IMR-90 (cell line): ENCODE measurements around the gene IGF1. TPM values are rescaled to one million over a fixed set of nuclear protein-coding genes. Genes with fewer than 3 reads are reported as not detected.

Experiments
- ATAC-seq: fragments of 200-7000 bp; cut with Tn5 transposase; 2 replicates; pipeline ENCODE4 v1.9.1; 2020; ENCODE audit warnings: low read depth, mild to moderate bottlenecking, moderate library complexity
- BruUV-seq: library from RNA; stranded (reverse); fragments of 400-500 nt; replicated peaks from 2 replicates; lab custom pipeline; 2021; lab: Mats Ljungman, UMichigan
- CTCF ChIA-PET: fragments of 300-600 bp; formaldehyde crosslinking; extraction: SDS; loops from one replicate; lab custom pipeline; 2021; ENCODE audit warnings: antibody characterized with exemption; lab: Yijun Ruan, JAX
- POLR2A ChIA-PET: fragments of 300-600 bp; sonication (Branson Sonifier 250); formaldehyde crosslinking; loops from one replicate; lab custom pipeline; 2022; ENCODE audit warnings: antibody characterized with exemption; ENCODE audit not compliant: unreplicated experiment; lab: Charles Lee
- DNase-seq: peaks from one replicate; pipeline ENCODE4 v3.0.0; 2013
- H2AFZ ChIP-seq: replicated peaks from 2 replicates; pipeline ENCODE3; 2013; ENCODE audit warnings: low read length, mild to moderate bottlenecking; ENCODE audit not compliant: poor library complexity
- H2AK5ac ChIP-seq: 2 replicates; pipeline ENCODE4 v1.6.1; 2013; ENCODE audit warnings: low read depth, low read length, inconsistent platforms
- H2AK9ac ChIP-seq: replicated peaks from 2 replicates; pipeline ENCODE3; 2013; ENCODE audit warnings: mild to moderate bottlenecking, low read depth, low read length, moderate library complexity; ENCODE audit not compliant: poor library complexity
- H2BK120ac ChIP-seq: 2 replicates; pipeline ENCODE4 v1.6.1; 2013; ENCODE audit warnings: low read depth, low read length, inconsistent platforms
- H2BK15ac ChIP-seq: 3 replicates; pipeline ENCODE4 v1.6.1; 2013; ENCODE audit warnings: low read depth, low read length, inconsistent platforms
- H2BK20ac ChIP-seq: 2 replicates; pipeline ENCODE4 v1.6.1; 2013; ENCODE audit warnings: low read depth, mild to moderate bottlenecking, inconsistent platforms, low read length, moderate library complexity
- H2BK5ac ChIP-seq: 2 replicates; pipeline ENCODE4 v1.6.1; 2013; ENCODE audit warnings: mild to moderate bottlenecking, low read depth, low read length, inconsistent platforms; ENCODE audit not compliant: poor library complexity, severe bottlenecking
- H3K14ac ChIP-seq: replicated peaks from 2 replicates; pipeline ENCODE4 v1.6.1; 2013; ENCODE audit warnings: low read depth, low read length, inconsistent platforms
- H3K18ac ChIP-seq: 2 replicates; pipeline ENCODE4 v1.6.1; 2013; ENCODE audit warnings: low read depth, low read length, control low read depth
- H3K23ac ChIP-seq: 2 replicates; pipeline ENCODE4 v1.6.1; 2013; ENCODE audit warnings: low read depth, low read length, inconsistent platforms
- H3K27ac ChIP-seq: 2 replicates; pipeline ENCODE4 v1.5.1; 2013; ENCODE audit warnings: mild to moderate bottlenecking, control low read depth, low read length; ENCODE audit not compliant: insufficient read depth
- H3K27me3 ChIP-seq: 2 replicates; pipeline ENCODE4 v1.6.1; 2013; ENCODE audit warnings: low read length; ENCODE audit not compliant: control insufficient read depth, insufficient read depth
- H3K36me3 ChIP-seq: 2 replicates; pipeline ENCODE4 v1.6.1; 2013; ENCODE audit warnings: low read length, mixed read lengths; ENCODE audit not compliant: control insufficient read depth, insufficient read depth
- H3K4ac ChIP-seq: 2 replicates; pipeline ENCODE4 v1.6.1; 2013; ENCODE audit warnings: low read depth, low read length, inconsistent platforms
- H3K4me1 ChIP-seq: 2 replicates; pipeline ENCODE4 v1.6.1; 2013; ENCODE audit warnings: low read length, mixed read lengths; ENCODE audit not compliant: control insufficient read depth, insufficient read depth
- H3K4me2 ChIP-seq: 2 replicates; pipeline ENCODE4 v1.6.1; 2013; ENCODE audit warnings: low read depth, mild to moderate bottlenecking, control low read depth, low read length, moderate library complexity
- H3K4me3 ChIP-seq: 2 replicates; pipeline ENCODE4 v1.5.1; 2013; ENCODE audit warnings: low read depth, mild to moderate bottlenecking, control low read depth, low read length, moderate library complexity; ENCODE audit not compliant: insufficient read depth
- H3K56ac ChIP-seq: 2 replicates; pipeline ENCODE4 v1.6.1; 2013; ENCODE audit warnings: low read length, inconsistent platforms; ENCODE audit not compliant: insufficient read depth; ENCODE audit errors: extremely low read depth
- H3K79me1 ChIP-seq, 2 experiments: 2 replicates each; pipeline ENCODE4 v1.6.1; 2013; ENCODE audit warnings: low read length in 2 of 2, inconsistent platforms in 1 of 2, low read depth in 1 of 2
- H3K9ac ChIP-seq: 2 replicates; pipeline ENCODE4 v1.6.1; 2013; ENCODE audit warnings: low read depth, low read length, control low read depth
- H3K9me1 ChIP-seq: 2 replicates; pipeline ENCODE4 v1.6.1; 2013; ENCODE audit warnings: low read length, inconsistent platforms; ENCODE audit not compliant: insufficient read depth
- H3K9me3 ChIP-seq: 2 replicates; pipeline ENCODE4 v1.6.1; 2013; ENCODE audit warnings: low read length; ENCODE audit not compliant: control insufficient read depth, insufficient read depth
- H4K20me1 ChIP-seq: 2 replicates; pipeline ENCODE4 v1.6.1; 2013; ENCODE audit warnings: low read length, inconsistent platforms; ENCODE audit not compliant: insufficient read depth
- H4K5ac ChIP-seq: 2 replicates; pipeline ENCODE4 v1.6.1; 2013; ENCODE audit warnings: mild to moderate bottlenecking, low read depth, low read length, control low read depth
- H4K8ac ChIP-seq, 2 experiments: 2 replicates each; pipeline ENCODE4 v1.6.1; 2013; ENCODE audit warnings: low read depth in 2 of 2, low read length in 2 of 2, control low read depth in 1 of 2, inconsistent platforms in 1 of 2
- H4K91ac ChIP-seq: 2 replicates; pipeline ENCODE4 v1.6.1; 2013; ENCODE audit warnings: low read depth, low read length, inconsistent platforms; ENCODE audit not compliant: insufficient read depth
- BHLHE40 ChIP-seq: fragments of 150-350 bp; IDR thresholded peaks from 2 replicates; pipeline ENCODE4 v1.6.1; 2016; ENCODE audit warnings: mild to moderate bottlenecking, low read depth, low read length
- CEBPB ChIP-seq: IDR thresholded peaks from 2 replicates; pipeline ENCODE4 v1.6.1; 2012; ENCODE audit warnings: low read depth, low read length, improper control_type of control experiment
- CHD1 ChIP-seq: IDR thresholded peaks from 2 replicates; pipeline ENCODE4 v1.6.1; 2012; ENCODE audit warnings: low read depth, low read length, improper control_type of control experiment
- CTCF ChIP-seq: conservative IDR thresholded peaks from 2 replicates; pipeline ENCODE4 v1.5.1; 2012; ENCODE audit warnings: mild to moderate bottlenecking, low read depth, low read length, improper control_type of control experiment
- FOS ChIP-seq: fragments of 150-350 bp; IDR thresholded peaks from 2 replicates; pipeline ENCODE4 v1.6.1; 2016; ENCODE audit warnings: low read depth, low read length
- MAFK ChIP-seq: IDR thresholded peaks from 2 replicates; pipeline ENCODE4 v1.6.1; 2012; ENCODE audit warnings: low read depth, low read length, improper control_type of control experiment
- MAZ ChIP-seq: IDR thresholded peaks from 2 replicates; pipeline ENCODE4 v1.6.1; 2012; ENCODE audit warnings: low read depth, mild to moderate bottlenecking, low read length, improper control_type of control experiment, moderate library complexity, borderline replicate concordance
- MXI1 ChIP-seq: IDR thresholded peaks from 2 replicates; pipeline ENCODE4 v1.6.1; 2012; ENCODE audit warnings: low read depth, mild to moderate bottlenecking, low read length, moderate library complexity, borderline replicate concordance
- NFE2L2 ChIP-seq: fragments of 150-350 bp; IDR thresholded peaks from 2 replicates; pipeline ENCODE4 v1.6.1; 2016; ENCODE audit warnings: low read depth, mild to moderate bottlenecking, low read length
- POLR2A ChIP-seq: IDR thresholded peaks from 2 replicates; pipeline ENCODE4 v1.6.1; 2012; ENCODE audit warnings: mild to moderate bottlenecking, low read depth, low read length
- RAD21 ChIP-seq: IDR thresholded peaks from 2 replicates; pipeline ENCODE4 v1.6.1; 2012; ENCODE audit warnings: low read length, improper control_type of control experiment
- RCOR1 ChIP-seq: IDR thresholded peaks from 2 replicates; pipeline ENCODE4 v1.6.1; 2012; ENCODE audit warnings: mild to moderate bottlenecking, low read length, improper control_type of control experiment; ENCODE audit not compliant: insufficient replicate concordance
- RFX5 ChIP-seq: IDR thresholded peaks from 2 replicates; pipeline ENCODE4 v1.8.0; 2012; ENCODE audit warnings: low read depth, mild to moderate bottlenecking, low read length, moderate library complexity
- SMC3 ChIP-seq: fragments of 150-350 bp; IDR thresholded peaks from 2 replicates; pipeline ENCODE4 v1.6.1; 2016; ENCODE audit warnings: low read depth, mild to moderate bottlenecking, antibody characterized with exemption, low read length, moderate library complexity
- USF2 ChIP-seq: fragments of 150-350 bp; IDR thresholded peaks from 2 replicates; pipeline ENCODE4 v1.6.1; 2017; ENCODE audit warnings: mild to moderate bottlenecking, antibody characterized with exemption, low read length, low read depth
- dilution Hi-C: fragments of 300-500 bp; cut with HindIII; formaldehyde crosslinking; loops from one replicate; pipeline ENCODE4 v1.14.3; 2018; ENCODE audit warnings: low sequenced_read_pairs; ENCODE audit not compliant: unreplicated experiment
- in situ Hi-C: fragments of 300-500 bp; cut with MboI; formaldehyde crosslinking; loops from 3 replicates; pipeline ENCODE4 v1.14.3; 2019; ENCODE audit warnings: low sequenced_read_pairs, inconsistent platforms, mixed read lengths
- intact Hi-C: fragments of 100-400 bp; cut with micrococcal nuclease; formaldehyde crosslinking; loops from 2 replicates; pipeline ENCODE4 v1.10.0; 2022
- polyA plus RNA-seq, 3 experiments: library from polyadenylated mRNA; depleted of rRNA; stranded (reverse); fragments of >200 nt; gene quantifications; 2 replicates each; pipeline ENCODE4 v1.2.3, GENCODE V29; 2012; ENCODE audit warnings: low replicate concordance in 1 of 3
- total RNA-seq: library from RNA; depleted of rRNA; stranded (reverse); fragments of >200 nt; gene quantifications from 2 replicates; pipeline ENCODE4 v1.2.3, GENCODE V29; 2012
- TF ChIP-seq, protein P1 (sequence below): fragments of 150-350 bp; IDR thresholded peaks from 2 replicates; pipeline ENCODE4 v1.6.1; 2016; ENCODE audit warnings: low read depth, mild to moderate bottlenecking, low read length, moderate library complexity, borderline replicate concordance

The IGF1 gene
- total and polyA plus RNA-seq, 2 of the 4 experiments (the other 2 are of a cell fraction): under 0.01 to 0.12 TPM

DNA sequence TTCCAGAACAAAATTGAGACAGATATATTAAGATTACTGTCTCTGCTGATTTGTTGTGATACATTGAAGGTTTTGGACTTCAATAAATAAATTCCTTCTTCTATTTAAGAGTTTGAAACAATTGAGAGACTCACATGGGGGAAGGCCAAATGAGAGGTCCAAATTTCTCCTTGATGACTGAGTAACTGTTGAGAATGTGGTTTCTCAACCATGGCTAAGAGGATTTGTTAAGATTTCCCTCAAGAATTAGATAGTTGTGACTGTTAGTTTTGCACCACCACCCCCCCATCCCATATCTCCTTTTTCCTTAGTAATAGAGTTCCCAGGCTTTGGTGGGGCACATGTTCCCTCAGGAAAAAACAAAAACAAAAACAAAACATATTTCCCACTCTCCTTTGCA, 47.7 kb upstream of the IGF1 start:
- no peak overlapping the region for H3K27ac ChIP-seq
- POLR2A ChIA-PET: no interaction called here

More for the DNA sequence above, 47.7 kb upstream of the IGF1 start:
- H3K56ac ChIP-seq: no peak overlapping the region
- no peaks in the 10 kb centered on the region for H3K79me1 ChIP-seq
- no TSS peak for BruUV-seq
- peaks cover 2% of the 10 kb centered on the region; the same call in 1 of the 2 replicates for H3K4me1 ChIP-seq
- no peak overlapping the region; the same call in 1 of the 2 replicates for H3K4me2 ChIP-seq
- H4K20me1 ChIP-seq: no peaks in the 10 kb centered on the region
- no peak overlapping the region for H3K23ac ChIP-seq
- peak overlapping the region; percentile 33; the same call in 1 of the 2 replicates for H3K4ac ChIP-seq
- intact Hi-C loops: no loop called here
- DNase-seq (peak; percentile 54), ATAC-seq (no peak)
- no peak overlapping the region for H2AFZ ChIP-seq
- H2BK15ac ChIP-seq: peak overlapping the region; percentile 38; the same call in 1 of the 3 replicates
- 0 out of 2 replicates have a peak, but pooled peaks cover 5% of the 10 kb centered on the region for H3K9me1 ChIP-seq
- H3K14ac ChIP-seq: peak overlapping the region; percentile 43; the same call in 1 of the 2 replicates
- peak overlapping the region; percentile 69 for H2BK20ac ChIP-seq
- TF ChIP-seq FOS (no peak), BHLHE40 (no peak), POLR2A (no peak), RFX5 (no peak), MAFK (no peak), RAD21 (no peak), SMC3 (no peak), RCOR1 (no peak), USF2 (no peak; the same call in 1 of the 2 replicates), MAZ (no peak), CHD1 (no peak), NFE2L2 (no peak), CEBPB (no peak), CTCF (no peak), MXI1 (no peak)
- TF ChIP-seq, protein P1, sequence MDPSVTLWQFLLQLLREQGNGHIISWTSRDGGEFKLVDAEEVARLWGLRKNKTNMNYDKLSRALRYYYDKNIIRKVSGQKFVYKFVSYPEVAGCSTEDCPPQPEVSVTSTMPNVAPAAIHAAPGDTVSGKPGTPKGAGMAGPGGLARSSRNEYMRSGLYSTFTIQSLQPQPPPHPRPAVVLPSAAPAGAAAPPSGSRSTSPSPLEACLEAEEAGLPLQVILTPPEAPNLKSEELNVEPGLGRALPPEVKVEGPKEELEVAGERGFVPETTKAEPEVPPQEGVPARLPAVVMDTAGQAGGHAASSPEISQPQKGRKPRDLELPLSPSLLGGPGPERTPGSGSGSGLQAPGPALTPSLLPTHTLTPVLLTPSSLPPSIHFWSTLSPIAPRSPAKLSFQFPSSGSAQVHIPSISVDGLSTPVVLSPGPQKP: no peak
- 0 out of 2 replicates have a peak overlapping the region, but pooled peaks have one; percentile 19 for H4K91ac ChIP-seq
- H4K5ac ChIP-seq: no peak overlapping the region
- no peaks in the 10 kb centered on the region for H3K27me3 ChIP-seq
- H3K18ac ChIP-seq: peak overlapping the region; percentile 71; the same call in 1 of the 2 replicates
- dilution Hi-C loops: no loop called here
- H4K8ac ChIP-seq: peak overlapping the region in 1 of 2 experiments; percentile 63; a peak in 1 of 4 replicates
- no peaks in the 10 kb centered on the region for H3K36me3 ChIP-seq
- no peak overlapping the region for H3K4me3 ChIP-seq
- no peak overlapping the region; the same call in 1 of the 2 replicates for H2AK5ac ChIP-seq
- H2BK120ac ChIP-seq: peak overlapping the region; percentile 47; the same call in 1 of the 2 replicates
- H3K9ac ChIP-seq: no peak overlapping the region
- CTCF ChIA-PET: no interaction called here
- in situ Hi-C loops: no loop called here
- peak overlapping the region; percentile 82 for H2BK5ac ChIP-seq
- no peaks in the 10 kb centered on the region for H3K9me3 ChIP-seq
- no peak overlapping the region for H2AK9ac ChIP-seq
